Suppressor macrophage treated with lipopolysaccharide for 4 hours (primary cell): ENCODE measurements around the gene SPI1.
"Not testable (repeated sequence)": the region's sequence is repeated elsewhere in the genome, so short reads cannot be mapped to it uniquely, and the experiment has no call there.

Source experiments
- DNase-seq: peaks from one replicate; pipeline ENCODE4 v3.0.0-alpha.2; 2020

Gene SPI1

DNA sequence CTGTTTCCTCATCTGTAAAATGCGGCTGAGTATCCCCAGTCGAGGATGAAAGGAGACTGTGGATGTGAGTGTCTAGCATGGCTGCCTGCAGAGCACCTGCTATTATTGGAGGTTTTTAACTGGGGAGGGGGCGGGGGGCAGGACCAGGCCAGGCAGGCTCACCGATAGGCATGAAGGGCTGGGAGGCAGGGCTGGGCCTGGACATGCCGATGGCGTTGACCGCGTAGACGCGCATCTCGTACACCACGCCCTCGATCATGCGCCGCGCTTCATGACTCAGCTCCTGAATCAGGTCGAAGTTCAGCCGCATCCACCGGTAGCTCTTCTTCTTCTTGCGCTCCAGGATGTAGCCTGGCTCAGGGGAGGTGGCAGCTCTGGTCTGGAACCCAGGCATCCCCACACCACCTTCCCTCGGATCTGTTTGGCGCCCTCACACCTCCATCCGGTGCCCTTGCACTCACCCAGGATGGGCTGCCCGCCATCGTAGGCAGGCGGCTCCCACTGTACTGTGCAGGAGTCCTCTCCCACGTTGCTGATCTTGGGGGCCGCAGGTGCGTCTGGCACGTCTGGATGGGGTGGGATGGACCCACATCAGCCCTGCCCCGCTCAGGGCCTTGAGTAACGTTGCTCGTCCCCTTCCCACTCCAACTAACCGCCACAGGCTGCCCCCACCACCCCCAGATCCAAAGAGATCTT, 41.0 kb downstream of the SPI1 start:
- no peak for DNase-seq

DNA sequence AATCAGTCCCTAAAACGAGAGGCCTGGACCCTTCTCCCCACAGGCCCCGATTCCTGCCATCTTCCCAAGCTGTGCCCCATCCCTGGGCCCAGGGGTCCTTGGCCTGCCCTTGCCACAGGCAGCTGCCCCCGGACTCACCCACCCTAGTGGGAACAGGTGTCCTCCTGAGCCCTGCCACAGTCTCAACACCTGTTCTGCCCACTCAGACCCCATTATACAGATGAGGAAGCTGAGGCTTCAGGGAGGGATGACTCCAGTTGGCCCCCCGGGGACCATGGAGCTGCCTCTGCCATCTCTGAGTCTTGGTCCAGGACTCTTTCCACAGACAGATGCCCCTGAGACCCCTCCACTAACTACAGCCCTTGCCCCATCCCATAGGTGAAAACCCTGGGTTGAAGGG, 41.8 kb downstream of the SPI1 start:
- no peak for DNase-seq

DNA sequence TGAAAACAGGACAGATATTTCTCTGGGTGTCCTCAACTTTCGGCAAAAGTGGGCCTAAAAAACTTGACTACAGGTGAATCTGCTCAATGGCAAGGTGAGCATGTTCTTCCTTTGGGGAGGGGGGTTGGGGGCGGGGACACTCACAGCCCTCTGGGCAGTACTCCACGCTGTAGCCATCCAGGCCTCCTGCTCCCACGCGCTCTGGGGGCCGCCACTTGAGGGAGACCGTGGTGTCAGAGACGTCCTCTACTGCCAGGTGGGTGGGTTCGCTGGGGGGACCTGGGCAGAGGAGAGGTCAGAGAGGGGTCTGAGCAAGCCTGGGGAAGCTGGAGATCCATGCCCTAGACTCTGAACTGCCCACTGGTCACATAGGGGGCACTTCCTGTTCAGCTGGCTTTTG, 42.6 kb downstream of the SPI1 start:
- no peak for DNase-seq

DNA sequence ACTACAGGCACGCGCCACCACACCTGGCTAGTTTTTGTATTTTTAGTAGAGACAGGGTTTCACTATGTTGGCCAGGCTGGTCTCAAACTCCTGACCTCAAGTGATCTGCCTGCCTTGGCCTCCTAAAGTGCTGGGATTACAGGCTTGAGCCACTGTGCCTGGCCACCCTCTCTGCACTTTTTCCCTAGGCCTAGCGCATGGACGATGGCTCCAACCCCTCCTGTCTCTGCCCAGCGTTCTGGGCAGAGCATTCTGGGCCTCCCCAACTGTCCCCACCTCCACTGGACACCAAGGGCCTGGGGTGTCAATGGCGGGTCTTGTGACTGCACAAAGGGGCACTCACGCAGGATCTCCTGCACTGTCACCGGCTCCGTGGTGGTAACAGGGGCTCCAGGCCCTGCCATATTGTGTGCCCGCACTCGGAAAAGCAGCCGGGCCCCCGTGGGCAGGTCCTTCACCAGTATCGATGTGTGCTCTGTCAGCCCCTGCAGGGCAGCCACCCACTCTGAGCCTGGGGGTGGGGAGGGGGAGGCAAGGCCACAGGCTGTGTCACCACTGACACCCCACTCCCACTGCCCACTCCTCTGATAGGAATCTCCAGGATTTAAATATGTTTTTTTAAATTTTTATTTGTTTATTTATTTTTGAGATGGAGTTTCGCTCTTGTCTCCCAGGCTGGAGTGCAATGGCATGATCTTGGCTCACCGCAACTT, 43.5 kb downstream of the SPI1 start:
- DNase-seq: not testable (repeated sequence)

DNA sequence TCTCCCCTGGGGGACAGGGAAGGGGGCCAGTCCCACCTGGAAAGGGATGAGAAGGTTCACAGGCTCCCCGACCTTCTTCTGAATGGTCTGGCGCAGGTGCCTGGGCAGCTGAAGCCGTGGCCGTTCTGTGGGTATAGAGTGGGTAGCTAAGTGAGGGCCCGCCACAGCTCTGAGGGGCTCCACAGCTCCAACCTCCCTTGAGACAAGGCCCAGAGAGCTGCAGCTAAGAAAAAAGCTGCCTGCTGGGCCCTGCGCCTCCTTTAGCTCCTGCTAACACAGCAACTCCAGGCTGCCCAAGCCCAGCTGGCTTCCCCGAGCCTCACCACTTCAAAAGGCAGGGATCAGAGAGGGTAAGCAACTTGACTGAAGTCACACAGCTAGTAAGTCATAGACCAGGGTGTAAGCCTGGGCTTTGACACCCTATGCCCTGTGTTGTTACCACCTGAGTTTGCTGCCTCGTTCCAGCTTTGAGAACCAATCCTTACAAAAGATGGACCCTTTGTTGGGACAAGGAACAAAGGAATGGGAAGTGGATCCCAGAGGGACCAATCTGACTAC, 44.4 kb downstream of the SPI1 start:
- DNase-seq: no peak

DNA sequence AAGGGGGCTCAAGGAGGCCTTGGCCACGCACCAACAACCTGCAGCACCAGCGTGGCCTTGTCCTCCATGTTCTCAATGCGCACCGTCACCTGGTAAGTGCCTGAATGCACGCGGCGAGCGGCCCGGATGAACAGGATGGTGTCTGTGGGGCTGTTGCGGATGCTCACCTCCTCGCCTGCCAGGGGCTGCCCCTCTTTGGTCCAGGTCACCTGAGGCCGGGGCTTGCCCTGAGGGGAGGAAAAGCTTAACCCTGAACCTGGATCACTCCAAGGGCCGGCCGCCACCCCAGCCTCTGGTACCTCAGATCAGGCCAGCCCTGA, 44.9 kb downstream of the SPI1 start:
- DNase-seq: no peak

DNA sequence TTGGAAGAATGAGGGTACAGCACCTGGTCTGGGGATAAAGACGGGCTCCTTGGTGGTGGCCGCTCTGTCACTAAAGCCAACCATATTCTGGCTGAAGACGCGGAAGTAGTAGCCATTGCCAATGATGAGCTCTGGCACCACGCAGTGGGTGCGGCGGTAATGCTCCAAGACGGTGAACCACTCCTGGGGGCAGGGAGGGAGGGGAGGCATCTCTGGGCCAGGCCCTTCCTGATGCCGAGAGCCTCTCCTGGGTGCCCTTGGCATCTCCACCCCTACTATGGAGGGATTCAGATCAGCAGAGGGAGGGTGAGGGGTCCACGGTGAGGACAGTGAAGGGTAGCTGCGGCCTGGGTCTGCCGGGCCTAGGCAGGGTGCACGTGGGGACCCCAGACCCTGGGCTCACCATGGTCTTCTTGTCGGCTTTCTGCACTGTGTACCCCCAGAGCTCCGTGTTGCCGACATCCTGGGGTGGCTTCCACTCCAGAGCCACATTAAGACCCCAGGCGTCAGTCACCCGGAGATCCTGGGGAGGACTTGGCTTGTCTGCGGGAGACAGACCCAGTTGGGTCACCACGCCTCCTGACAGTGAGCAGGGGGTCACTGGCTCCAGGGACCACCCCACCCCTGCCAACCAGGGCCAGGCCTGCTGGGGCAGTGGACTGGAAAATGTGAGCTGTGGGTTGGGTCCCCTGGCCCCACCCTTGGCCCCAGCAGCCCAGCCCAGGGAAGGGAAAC, 45.4 kb downstream of the SPI1 start:
- no peak for DNase-seq

DNA sequence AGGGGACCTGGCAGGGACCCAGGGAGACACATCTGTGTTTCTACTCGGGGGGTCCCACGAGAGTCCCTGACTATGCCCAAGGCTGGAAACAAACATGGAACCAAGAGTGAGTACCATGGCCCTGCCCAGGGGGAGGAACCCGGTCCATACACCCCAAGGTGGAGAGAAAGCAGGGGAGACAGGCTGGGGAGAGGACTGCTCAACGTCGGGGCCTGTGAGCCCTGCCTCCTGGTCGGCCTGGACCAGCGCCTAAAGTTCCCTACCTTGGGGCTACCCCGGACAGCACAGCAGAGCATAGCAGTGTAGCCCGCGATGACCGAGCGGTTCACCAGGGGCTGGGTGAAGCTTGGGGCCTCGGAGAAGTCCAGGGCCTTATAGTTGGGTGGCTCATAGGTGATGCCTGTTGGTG, 46.0 kb downstream of the SPI1 start:
- DNase-seq: no peak

DNA sequence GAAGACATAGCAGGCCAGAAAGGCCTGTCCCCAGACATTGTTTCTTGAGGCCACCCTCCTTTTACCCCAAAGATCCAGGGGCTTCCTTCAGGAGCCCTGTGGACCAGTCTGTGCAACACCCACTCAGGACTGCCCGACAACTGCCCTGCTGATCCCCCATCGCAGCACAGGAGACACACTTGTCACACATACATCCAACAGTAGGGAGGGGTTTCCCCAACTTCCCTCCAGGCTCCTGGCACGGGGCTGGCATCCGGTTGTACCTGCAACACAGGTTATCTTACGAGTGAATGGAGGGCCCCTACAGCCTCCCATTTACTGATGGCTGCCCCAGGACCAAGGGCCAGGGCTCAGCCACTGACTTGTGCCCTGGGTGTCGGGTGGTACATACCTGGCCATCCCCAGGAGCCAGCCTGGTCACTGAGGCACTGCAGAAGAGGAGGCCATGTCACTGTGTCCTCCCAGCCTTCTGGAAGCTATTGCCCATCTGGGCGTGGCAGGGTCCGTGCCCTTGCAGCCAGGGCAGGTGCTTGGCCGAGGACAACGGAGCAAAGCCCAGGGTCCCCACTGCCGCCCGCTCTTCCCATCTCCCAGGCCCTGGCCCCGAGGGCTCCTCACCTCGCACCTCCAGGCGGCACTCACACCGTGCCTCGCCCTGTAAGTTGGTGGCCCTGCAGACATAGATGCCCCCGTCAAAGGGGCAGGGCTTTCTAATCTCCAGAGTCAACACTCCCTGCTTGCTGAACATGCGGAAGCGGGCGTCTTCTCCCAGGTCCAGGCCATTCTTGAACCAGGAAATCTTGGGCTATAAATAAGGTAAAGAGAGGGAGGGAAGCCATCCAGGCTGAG, 46.7 kb downstream of the SPI1 start:
- DNase-seq: no peak

DNA sequence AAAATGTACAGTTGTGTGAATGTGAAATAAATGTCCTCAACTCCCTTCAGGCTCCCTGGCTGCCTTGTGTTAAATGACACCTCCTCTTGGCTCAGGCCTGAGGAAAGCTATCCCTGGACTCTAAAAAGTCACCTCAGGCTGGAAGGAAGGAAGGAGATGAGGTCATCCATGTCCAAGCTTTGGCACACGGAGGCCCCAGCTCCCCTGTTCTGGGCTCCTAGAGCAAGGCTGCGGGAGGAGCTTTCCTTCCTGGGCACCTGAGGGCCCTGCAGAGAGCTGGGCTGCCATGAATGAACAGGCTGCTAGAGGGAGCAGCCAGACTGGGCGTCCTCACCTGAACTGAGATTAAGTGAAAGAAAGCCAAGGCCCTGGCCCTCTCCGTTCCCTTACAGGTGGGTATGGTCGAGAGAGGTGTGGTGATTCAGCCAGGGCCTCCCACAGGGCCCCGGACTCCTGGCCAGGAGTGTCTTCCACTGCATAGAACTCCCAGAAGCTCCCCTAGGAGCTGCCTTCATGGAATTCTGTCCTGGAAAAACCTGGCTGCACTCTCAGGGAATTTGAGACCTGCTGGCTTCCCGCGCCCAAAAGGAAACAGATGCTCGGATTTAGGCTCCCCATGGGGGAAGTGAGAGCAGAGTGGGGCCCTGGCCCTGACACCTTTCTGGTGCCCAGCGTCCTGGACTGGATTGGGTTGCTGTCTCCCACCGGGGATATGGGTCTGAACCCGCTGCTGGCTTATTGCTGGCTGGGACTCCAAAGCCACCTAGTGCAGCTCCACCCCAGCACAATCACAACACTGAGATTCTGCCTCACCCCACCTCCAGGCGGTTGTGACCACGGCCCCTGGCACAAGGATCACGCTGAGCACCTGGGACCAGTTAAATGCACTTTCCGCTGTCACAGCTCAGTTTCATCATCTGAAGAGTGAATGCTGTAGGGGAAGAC, 48.1 kb downstream of the SPI1 start:
- DNase-seq: no peak

DNA sequence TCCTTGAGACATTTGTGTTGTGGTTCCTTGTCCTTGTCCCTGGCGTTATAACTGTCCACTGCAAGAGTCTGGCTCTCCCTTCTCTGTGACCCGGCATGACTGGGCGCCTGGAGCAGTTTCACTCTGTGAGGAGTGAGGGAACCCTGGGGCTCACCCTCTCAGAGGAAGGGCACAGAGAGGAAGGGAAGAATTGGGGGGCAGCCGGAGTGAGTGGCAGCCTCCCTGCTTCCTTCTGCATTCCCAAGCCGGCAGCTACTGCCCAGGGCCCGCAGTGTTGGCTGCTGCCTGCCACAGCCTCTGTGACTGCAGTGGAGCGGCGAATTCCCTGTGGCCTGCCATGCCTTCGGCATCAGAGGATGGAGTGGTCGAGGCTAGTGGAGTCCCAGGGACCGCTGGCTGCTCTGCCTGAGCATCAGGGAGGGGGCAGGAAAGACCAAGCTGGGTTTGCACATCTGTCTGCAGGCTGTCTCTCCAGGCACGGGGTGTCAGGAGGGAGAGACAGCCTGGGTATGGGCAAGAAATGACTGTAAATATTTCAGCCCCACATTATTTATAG, 48.8 kb downstream of the SPI1 start:
- no peak for DNase-seq

DNA sequence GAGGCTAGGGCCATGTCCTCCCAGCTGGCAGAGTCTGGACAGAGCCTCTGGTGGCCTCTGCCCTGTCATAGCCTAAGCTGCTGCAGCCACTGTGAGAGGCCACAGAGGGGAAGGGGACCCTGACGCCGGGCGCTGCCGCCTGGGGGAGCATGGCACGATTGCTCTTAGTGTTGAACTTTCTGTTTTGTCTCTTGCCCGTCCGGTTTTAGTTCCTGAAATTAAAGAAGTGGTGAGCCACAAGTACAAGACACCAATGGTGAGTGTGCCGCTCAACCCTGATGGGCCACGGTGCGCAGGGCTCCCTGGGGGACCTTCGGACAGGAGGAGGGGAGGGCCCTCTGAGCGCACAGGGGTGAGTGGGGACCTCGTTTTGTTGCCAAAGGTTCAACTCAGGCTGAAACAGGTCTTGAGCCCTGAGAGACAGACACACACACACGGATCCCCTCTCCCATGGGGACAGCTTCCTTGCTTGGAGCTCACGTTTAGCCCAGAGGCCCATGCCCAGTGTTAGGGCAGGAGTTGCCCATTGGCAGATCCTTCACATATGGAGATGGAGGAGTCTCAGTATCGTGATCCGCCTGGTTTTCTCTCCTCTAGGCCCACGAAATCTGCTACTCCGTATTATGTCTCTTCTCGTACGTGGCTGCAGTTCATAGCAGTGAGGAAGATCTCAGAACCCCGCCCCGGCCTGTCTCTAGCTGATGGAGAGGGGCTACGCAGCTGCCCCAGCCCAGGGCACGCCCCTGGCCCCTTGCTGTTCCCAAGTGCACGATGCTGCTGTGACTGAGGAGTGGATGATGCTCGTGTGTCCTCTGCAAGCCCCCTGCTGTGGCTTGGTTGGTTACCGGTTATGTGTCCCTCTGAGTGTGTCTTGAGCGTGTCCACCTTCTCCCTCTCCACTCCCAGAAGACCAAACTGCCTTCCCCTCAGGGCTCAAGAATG, 49.6 kb downstream of the SPI1 start:
- peak; percentile 60 for DNase-seq

DNA sequence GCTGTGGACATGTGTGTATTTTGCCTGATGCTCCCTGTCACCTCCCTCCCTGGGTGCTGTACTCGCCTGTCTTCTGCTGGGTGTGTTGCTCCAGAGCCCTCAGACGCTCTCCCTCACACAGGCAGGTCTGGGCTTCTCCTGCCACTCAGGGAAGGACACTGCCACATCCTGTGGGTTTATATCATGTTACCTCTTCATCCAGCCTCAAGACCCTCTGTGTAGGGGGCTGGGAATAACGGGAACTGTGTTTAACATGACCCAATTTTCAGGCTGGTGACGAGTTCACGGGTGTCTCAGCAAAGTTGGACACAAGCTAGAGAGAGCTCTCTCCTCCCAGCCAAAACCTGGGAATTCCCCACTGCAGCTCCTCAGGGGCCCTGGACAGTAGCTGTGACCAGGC, 50.4 kb downstream of the SPI1 start:
- DNase-seq: no peak

DNA sequence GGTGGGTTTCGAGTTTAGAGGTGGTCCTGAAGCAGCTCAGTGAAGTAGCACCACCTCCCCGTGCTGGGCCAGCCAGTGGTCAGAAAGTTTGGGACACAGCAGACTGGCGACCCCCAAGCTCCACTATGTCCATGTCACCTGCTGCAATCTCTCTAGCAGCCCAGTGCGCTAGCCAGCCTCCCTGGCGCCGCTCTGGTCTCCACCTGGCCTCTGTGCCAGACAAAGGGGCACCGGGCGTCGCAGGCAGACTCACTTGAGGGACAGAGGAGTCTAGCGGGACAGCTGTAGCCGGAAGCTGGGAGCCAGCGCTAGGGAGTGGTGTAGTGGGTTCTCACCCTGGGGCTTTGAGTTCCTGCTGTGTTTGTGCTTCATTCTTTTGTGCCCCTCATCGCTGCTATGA, 51.3 kb downstream of the SPI1 start:
- no peak for DNase-seq

DNA sequence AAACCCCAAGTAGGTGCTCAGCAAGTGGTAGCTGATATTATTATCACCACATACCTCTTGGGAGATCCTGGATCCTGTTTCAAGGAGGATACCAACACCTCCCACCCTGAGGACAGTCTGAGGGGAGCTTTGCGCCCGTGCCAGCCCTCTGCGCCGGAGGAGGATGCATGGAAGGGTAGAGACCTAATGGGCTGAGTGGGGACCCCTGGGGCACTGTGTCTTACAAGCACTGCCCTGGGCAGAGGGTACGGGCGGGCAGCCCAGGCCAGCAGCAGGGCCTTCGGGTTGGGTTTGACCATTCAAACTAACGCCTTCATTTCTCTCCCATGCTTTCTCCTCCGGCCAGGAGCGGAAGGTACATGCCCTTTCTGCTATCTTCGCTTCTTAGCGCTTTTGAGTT, 52.1 kb downstream of the SPI1 start:
- DNase-seq: no peak

DNA sequence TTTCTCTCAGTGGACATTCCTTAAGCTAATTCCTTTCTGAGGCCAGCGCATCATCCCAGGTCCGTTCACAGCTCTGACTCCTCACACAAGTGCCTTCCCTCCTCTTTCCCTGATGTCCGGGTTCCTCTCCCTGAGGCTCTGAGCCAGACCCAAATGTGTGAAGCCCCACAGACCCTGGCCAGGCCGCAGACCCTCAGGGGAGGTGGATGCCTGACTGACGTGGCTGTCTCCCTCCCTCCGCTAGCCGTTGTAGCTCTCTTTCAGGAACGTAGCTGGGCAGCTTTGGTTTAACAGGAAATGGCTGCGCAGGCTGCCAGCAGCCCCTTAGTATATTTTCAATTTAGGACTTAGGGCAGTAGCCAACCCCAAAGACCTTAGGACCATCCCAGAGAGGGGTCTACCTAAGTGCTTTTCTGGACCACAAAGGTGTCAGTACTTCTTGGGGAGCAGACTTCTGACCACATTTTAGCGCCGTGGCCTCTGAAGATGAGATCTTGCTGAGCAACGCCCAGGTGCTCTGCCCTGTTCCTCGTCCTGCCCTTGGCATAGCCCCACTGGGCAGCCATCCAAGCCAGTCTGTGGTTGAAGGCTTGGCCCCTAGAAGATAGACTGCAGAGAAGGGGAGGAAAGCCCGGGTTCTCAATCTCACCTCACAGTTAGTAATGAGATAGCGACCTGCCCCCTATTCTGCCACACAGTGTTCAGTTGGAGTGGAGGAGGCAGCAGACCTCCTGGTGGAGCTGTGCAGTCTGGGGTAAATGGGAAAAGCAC, 52.9 kb downstream of the SPI1 start:
- no peak for DNase-seq

DNA sequence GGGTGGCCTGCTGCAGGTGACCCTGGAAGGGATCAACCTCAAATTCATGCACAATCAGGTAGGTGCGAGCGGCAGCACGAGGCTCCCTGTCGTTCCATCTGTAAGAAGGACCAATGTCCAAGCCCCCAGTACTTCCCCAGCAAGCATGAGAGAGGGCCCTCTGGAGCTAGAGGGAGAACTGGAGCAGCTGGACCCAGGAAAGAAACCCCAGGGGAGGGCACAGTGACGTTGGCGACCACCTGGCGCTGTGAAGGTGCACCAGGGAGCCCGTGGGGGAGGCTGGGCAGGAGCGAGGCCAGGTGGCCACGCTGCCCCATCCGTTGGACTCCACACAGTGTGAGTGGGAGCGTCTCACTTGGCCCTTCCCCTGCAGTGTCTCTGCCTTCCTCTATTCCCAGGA, 53.8 kb downstream of the SPI1 start:
- no peak for DNase-seq

DNA sequence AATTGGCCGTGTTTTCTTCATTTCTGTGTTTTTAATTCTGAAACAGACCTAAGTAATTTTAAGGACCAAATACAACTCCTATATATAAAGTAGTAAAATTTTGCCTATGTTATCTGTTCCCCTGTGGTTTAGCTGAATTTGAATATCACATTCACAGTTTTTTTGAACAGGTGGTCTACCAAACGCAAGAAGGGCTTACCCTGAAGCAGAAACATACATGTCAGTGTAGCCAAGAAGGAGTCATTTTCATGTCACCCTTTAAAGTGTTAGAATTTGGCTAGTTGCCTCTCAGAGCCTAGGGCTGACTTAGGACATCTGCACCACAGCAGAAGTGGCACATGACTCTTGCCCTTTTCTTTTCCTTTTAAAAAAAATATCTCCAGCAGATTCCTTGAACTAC, 60.2 kb downstream of the SPI1 start:
- DNase-seq: no peak

DNA sequence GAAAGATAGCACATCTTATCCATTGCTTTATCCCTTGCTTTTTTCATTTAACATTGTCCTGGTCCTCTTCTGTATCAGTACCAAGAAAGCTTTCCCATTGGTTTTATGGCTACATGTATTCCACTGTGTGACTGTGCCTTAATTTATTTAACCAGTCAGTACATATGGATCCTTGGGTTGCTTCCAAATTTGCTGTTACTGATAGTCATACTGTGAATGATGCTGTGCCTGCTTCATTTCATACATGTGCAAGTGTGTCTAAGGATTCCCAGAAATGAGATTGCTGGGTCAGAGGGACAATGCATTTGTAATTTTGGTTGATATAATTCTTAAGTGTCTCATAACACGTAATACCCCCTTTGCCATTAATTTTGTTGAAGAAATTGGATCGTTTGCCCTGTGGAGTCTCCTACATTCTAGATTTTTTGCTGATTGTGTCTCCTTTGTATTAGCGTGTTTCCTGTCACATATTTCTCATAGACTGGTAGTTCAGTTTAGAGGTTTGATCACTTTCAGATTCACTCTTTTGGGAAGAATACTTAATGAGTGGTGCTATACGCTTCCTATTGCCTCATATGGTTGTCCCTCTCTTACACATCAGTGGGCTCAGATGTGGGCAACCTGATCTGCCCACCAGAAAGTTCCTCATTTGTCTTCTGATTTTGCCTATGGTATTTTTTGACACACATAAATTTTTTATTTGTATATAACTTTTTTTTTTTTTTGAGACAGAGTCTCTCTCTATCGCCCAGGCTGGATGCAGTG, 61.1 kb downstream of the SPI1 start:
- DNase-seq: peak; percentile 58
